Measurements from ENCODE around the gene PGLYRP3. TPM values are rescaled to one million over a fixed set of nuclear protein-coding genes. Genes with fewer than 3 reads are reported as not detected.

Gene PGLYRP3
- total RNA-seq, 3 donors from 2014 or later = not detected

GRCh38 chr1:153357076-153357852, 44.5 kb upstream of the PGLYRP3 start:
- Histone ChIP-seq H3K4me3 (peak overlapping the region in 1 of 3 donors; percentile 10), H3K9me3 (no peaks in the 10 kb centered on the region), H3K27ac (peak overlapping the region; percentile 87 to 90), H3K27me3 (no peaks in the 10 kb centered on the region), H3K4me1 (peaks cover 0 to 9% of the 10 kb centered on the region in 2 donors), H3K36me3 (no peaks in the 10 kb centered on the region)
- intact Hi-C loops (cut with DNase I; ENCODE audit: low total_unique reads) = no loop called here
- TF ChIP-seq CTCF (IDR thresholded peaks at IDR 0.05) = no peak
- TF ChIP-seq POLR2AphosphoS5 (IDR thresholded peaks at IDR 0.05) = peak; percentile 34 to 63 (median 47)
- TF ChIP-seq POLR2A (IDR thresholded peaks at IDR 0.05) = no peak
- DNase-seq (ENCODE audit: low spot score in 2 of 2) = peak in 1 of 2 donors; percentile 73

GRCh38 chr1:153356392-153357075, 43.8 kb upstream of the PGLYRP3 start:
- Histone ChIP-seq H3K27me3 (no peaks in the 10 kb centered on the region), H3K9me3 (no peaks in the 10 kb centered on the region), H3K4me3 (no peak overlapping the region), H3K36me3 (no peaks in the 10 kb centered on the region), H3K4me1 (peaks cover 0 to 9% of the 10 kb centered on the region in 2 donors), H3K27ac (peak overlapping the region; percentile 87 to 90)
- DNase-seq (ENCODE audit: low spot score in 2 of 2) = peak in 1 of 2 donors; percentile 14
- intact Hi-C loops (cut with DNase I; ENCODE audit: low total_unique reads) = no loop called here
- TF ChIP-seq POLR2AphosphoS5 (IDR thresholded peaks at IDR 0.05) (no peak), POLR2A (IDR thresholded peaks at IDR 0.05) (no peak), CTCF (IDR thresholded peaks at IDR 0.05) (no peak)

- H3K27ac ChIP-seq = no peak overlapping the region
- no peaks in the 10 kb centered on the region for H3K27me3 ChIP-seq
- TF ChIP-seq POLR2AphosphoS5 (IDR thresholded peaks at IDR 0.05) (no peak), CTCF (IDR thresholded peaks at IDR 0.05) (peak; percentile 23 to 53 (median 51)), POLR2A (IDR thresholded peaks at IDR 0.05) (no peak)
- H3K9me3 ChIP-seq = no peaks in the 10 kb centered on the region
- intact Hi-C loops (cut with DNase I; ENCODE audit: low total_unique reads) = no loop called here
- DNase-seq (ENCODE audit: low spot score in 2 of 2) = peak in 1 of 2 donors; percentile 65
- H3K4me3 ChIP-seq = no peak overlapping the region
- H3K4me1 ChIP-seq = peaks cover 0 to 9% of the 10 kb centered on the region in 2 donors
- no peaks in the 10 kb centered on the region for H3K36me3 ChIP-seq
These were observed 42.8 kb upstream of the PGLYRP3 start for GRCh38 chr1:153355445-153356071.

GRCh38 chr1:153354515-153355193, 41.9 kb upstream of the PGLYRP3 start:
- Histone ChIP-seq H3K4me3 (no peak overlapping the region), H3K36me3 (no peaks in the 10 kb centered on the region), H3K27me3 (no peaks in the 10 kb centered on the region), H3K27ac (no peak overlapping the region), H3K4me1 (peaks cover 0 to 9% of the 10 kb centered on the region in 2 donors), H3K9me3 (no peaks in the 10 kb centered on the region)
- intact Hi-C loops (cut with DNase I; ENCODE audit: low total_unique reads) = no loop called here
- peak in 1 of 2 donors; percentile 10 for DNase-seq (ENCODE audit: low spot score in 2 of 2)
- TF ChIP-seq CTCF (IDR thresholded peaks at IDR 0.05) (no peak), POLR2AphosphoS5 (IDR thresholded peaks at IDR 0.05) (no peak), POLR2A (IDR thresholded peaks at IDR 0.05) (no peak)

Data from breast epithelium (tissue), 4 donors.